Loucy (cell line): ENCODE results near the gene VWA5B1.

ENCODE experiments used
- EZH2phosphoT487 ChIP-seq: fragments of 200-600 bp; IDR thresholded peaks from 2 replicates; pipeline ENCODE4 v1.6.1; 2018; ENCODE audit warnings: antibody characterized with exemption, mild to moderate bottlenecking, moderate library complexity, borderline replicate concordance
- TF ChIP-seq, protein P1 (sequence below): fragments of 200-600 bp; sonication (generic); conservative IDR thresholded peaks from 2 replicates; pipeline ENCODE4 v1.5.1; 2014; ENCODE audit warnings: mild to moderate bottlenecking, antibody characterized with exemption, low read length

- TF ChIP-seq, protein P1, sequence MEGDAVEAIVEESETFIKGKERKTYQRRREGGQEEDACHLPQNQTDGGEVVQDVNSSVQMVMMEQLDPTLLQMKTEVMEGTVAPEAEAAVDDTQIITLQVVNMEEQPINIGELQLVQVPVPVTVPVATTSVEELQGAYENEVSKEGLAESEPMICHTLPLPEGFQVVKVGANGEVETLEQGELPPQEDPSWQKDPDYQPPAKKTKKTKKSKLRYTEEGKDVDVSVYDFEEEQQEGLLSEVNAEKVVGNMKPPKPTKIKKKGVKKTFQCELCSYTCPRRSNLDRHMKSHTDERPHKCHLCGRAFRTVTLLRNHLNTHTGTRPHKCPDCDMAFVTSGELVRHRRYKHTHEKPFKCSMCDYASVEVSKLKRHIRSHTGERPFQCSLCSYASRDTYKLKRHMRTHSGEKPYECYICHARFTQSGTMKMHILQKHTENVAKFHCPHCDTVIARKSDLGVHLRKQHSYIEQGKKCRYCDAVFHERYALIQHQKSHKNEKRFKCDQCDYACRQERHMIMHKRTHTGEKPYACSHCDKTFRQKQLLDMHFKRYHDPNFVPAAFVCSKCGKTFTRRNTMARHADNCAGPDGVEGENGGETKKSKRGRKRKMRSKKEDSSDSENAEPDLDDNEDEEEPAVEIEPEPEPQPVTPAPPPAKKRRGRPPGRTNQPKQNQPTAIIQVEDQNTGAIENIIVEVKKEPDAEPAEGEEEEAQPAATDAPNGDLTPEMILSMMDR, result no peak
- TF ChIP-seq EZH2phosphoT487, result no peak
These were observed 9.8 kb upstream of the VWA5B1 start for GRCh38 chr1:20280906-20281305.
